GM12873 (cell line): ENCODE measurements around the gene IGF2BP3.

Source experiments
- CTCF ChIP-seq: IDR thresholded peaks from 2 replicates; pipeline ENCODE4 v1.5.1; 2012; ENCODE audit warnings: low read depth, mild to moderate bottlenecking, moderate library complexity, low read length, control low read depth; ENCODE audit not compliant: insufficient read depth; ENCODE audit errors: missing control alignments

Gene IGF2BP3

GRCh38 chr7:23260371-23260770 is 209.9 kb downstream of the IGF2BP3 start:
- TF ChIP-seq CTCF = no peak
